ENCODE results near the gene USP13. TPM values are rescaled to one million over a fixed set of nuclear protein-coding genes. Genes with fewer than 3 reads are reported as not detected.

Gene USP13
- total and polyA plus RNA-seq, 2 of the 13 experiments (the other 11 are each of a cell fraction or from before 2014, with no cell fraction given), result 15.9 to 36.7 TPM

GRCh38 chr3:179653096-179653797 is 407 bp downstream of the USP13 start (continued):
- TF ChIP-seq ARID4A (CRISPR knock-in tag; IDR thresholded peaks at IDR 0.05; ENCODE audit: borderline replicate concordance), result peak; percentile 57; the same call in 1 of the 2 replicates
- TF ChIP-seq GABPA (IDR thresholded peaks at IDR 0.05; ENCODE audit: low read depth, low read length), result no peak
- TF ChIP-seq GABPA (CRISPR knock-in tag; IDR thresholded peaks at IDR 0.05; ENCODE audit: low read depth), result no peak
- no peak for TF ChIP-seq MED8 (CRISPR knock-in tag; IDR thresholded peaks at IDR 0.05; ENCODE audit: insufficient replicate concordance)
- no peak for TF ChIP-seq SCMH1 (CRISPR knock-in tag; IDR thresholded peaks at IDR 0.05; ENCODE audit: borderline replicate concordance)
- peak; percentile 14; the same call in 1 of the 2 replicates for TF ChIP-seq NR2F2 (IDR thresholded peaks at IDR 0.05; ENCODE audit: borderline replicate concordance, low read depth)
- 0 out of 2 replicates have a peak, but pooled peaks have one; percentile 29 for TF ChIP-seq ZNF773 (CRISPR knock-in tag; IDR thresholded peaks at IDR 0.05; ENCODE audit: borderline replicate concordance)
- peak; percentile 32; the same call in 1 of the 2 replicates for TF ChIP-seq SRY (CRISPR knock-in tag; IDR thresholded peaks at IDR 0.05)
- 0 out of 2 replicates have a peak, but pooled peaks have one; percentile 59 for TF ChIP-seq LBX2 (CRISPR knock-in tag; IDR thresholded peaks at IDR 0.05; ENCODE audit: borderline replicate concordance)
- 0 out of 2 replicates have a peak, but pooled peaks have one; percentile 28 for TF ChIP-seq NRL (CRISPR knock-in tag; IDR thresholded peaks at IDR 0.05; ENCODE audit: borderline replicate concordance)
- peak; percentile 71 for TF ChIP-seq MYC (CRISPR knock-in tag; IDR thresholded peaks at IDR 0.05; ENCODE audit: borderline replicate concordance)
- TF ChIP-seq ZBTB42 (CRISPR knock-in tag; IDR thresholded peaks at IDR 0.05), result 0 out of 2 replicates have a peak, but pooled peaks have one; percentile 17
- peak; percentile 38; the same call in 1 of the 2 replicates for TF ChIP-seq SAFB2 (CRISPR knock-in tag; IDR thresholded peaks at IDR 0.05; ENCODE audit: borderline replicate concordance, low read depth)
- no peak for TF ChIP-seq RFX5 (IDR thresholded peaks at IDR 0.05; ENCODE audit: low read depth, low read length)
- no peak for TF ChIP-seq MTA3 (CRISPR knock-in tag; IDR thresholded peaks at IDR 0.05)
- peak; percentile 61; the same call in 1 of the 2 replicates for TF ChIP-seq ZGPAT (CRISPR knock-in tag; IDR thresholded peaks at IDR 0.05)
- TF ChIP-seq IRF2 (CRISPR knock-in tag; IDR thresholded peaks at IDR 0.05), result 0 out of 2 replicates have a peak, but pooled peaks have one; percentile 23
- TF ChIP-seq HOXD1 (CRISPR knock-in tag; IDR thresholded peaks at IDR 0.05), result peak; percentile 18; the same call in 1 of the 2 replicates
- TF ChIP-seq USF2 (IDR thresholded peaks at IDR 0.05; ENCODE audit: low read depth, low read length), result no peak
- TF ChIP-seq USF2 (CRISPR knock-in tag; IDR thresholded peaks at IDR 0.05; ENCODE audit: borderline replicate concordance), result no peak
- TF ChIP-seq KDM4B (CRISPR knock-in tag; IDR thresholded peaks at IDR 0.05), result 0 out of 2 replicates have a peak, but pooled peaks have one; percentile 18

Measured in HepG2 (cell line).